Vagina (tissue), 2 donors: ENCODE results near the gene VASN. TPM values are rescaled to one million over a fixed set of nuclear protein-coding genes. Genes with fewer than 3 reads are reported as not detected.

ENCODE experiments used
- DNase-seq, 2 donors: peaks; one replicate each; pipeline ENCODE4 v3.0.0-alpha.2; 2017; ENCODE audit errors: extremely low spot score in 2 of 2
- H3K27ac ChIP-seq: fragments of 200-600 bp; sonication (generic); one replicate; pipeline ENCODE4 v1.5.1; 2019
- H3K27me3 ChIP-seq: fragments of 200-600 bp; sonication (generic); one replicate; pipeline ENCODE4 v1.5.1; 2019
- H3K36me3 ChIP-seq, 2 donors: fragments of 200-600 bp; sonication (generic); one replicate each; pipeline ENCODE4 v1.5.1; 2017 to 2019
- H3K4me1 ChIP-seq: fragments of 200-600 bp; sonication (generic); one replicate; pipeline ENCODE4 v1.5.1; 2019
- H3K4me3 ChIP-seq, 2 donors: fragments of 200-600 bp; sonication (generic); 1 replicate in 1 of 2; 2 replicates in 1 of 2; pipeline ENCODE4 v1.5.1; 2016 to 2019
- H3K9me3 ChIP-seq: fragments of 200-600 bp; sonication (generic); one replicate; pipeline ENCODE4 v1.5.1; 2019
- CTCF ChIP-seq, 3 experiments: fragments of 450-650 bp in 2 of 3; fragments of 200-600 bp in 1 of 3; sonication (generic) in 1 of 3; IDR thresholded peaks; one replicate each; pipeline ENCODE4 v1.5.1; 2017 to 2019; ENCODE audit warnings: antibody characterized with exemption in 3 of 3, mild to moderate bottlenecking in 2 of 3, moderate library complexity in 2 of 3
- POLR2A ChIP-seq, 2 donors: fragments of 450-650 bp; IDR thresholded peaks; one replicate each; pipeline ENCODE4 v1.6.1; 2017; ENCODE audit warnings: antibody characterized with exemption in 2 of 2, mild to moderate bottlenecking in 2 of 2, moderate library complexity in 2 of 2
- POLR2AphosphoS5 ChIP-seq, 2 donors: sonication (generic); formaldehyde crosslinking; IDR thresholded peaks; one replicate each; pipeline ENCODE4 v1.9.0; 2017; ENCODE audit warnings: antibody characterized with exemption in 2 of 2, mild to moderate bottlenecking in 2 of 2, low read depth in 1 of 2; ENCODE audit not compliant: insufficient read depth in 1 of 2
- intact Hi-C: fragments of 100-400 bp; cut with DNase I; formaldehyde crosslinking; loops from one replicate; pipeline ENCODE4 v1.15.1; 2023
- total RNA-seq: library from RNA; depleted of rRNA; stranded (reverse); fragments of >200 nt; gene quantifications from one replicate; pipeline ENCODE4 v1.2.3, GENCODE V29; 2016

Gene VASN
- total RNA-seq, 1 donor from 2014 or later, result 37.6 TPM

GRCh38 chr16:4409081-4409932 is 37.7 kb downstream of the VASN start:
- H3K27me3 ChIP-seq, result no peaks in the 10 kb centered on the region
- TF ChIP-seq POLR2A (IDR thresholded peaks at IDR 0.05) (no peak), CTCF (IDR thresholded peaks at IDR 0.05) (no peak), POLR2AphosphoS5 (IDR thresholded peaks at IDR 0.05; ENCODE audit: insufficient read depth in 1 of 2, low read depth in 1 of 2) (no peak)
- intact Hi-C loops, result no loop called here

GRCh38 chr16:4410335-4411075 is 38.9 kb downstream of the VASN start:
- DNase-seq, result no peak
- H3K27ac ChIP-seq, result no peak overlapping the region
- no peaks in the 10 kb centered on the region for H3K27me3 ChIP-seq
- TF ChIP-seq POLR2AphosphoS5 (IDR thresholded peaks at IDR 0.05; ENCODE audit: insufficient read depth in 1 of 2, low read depth in 1 of 2) (no peak), POLR2A (IDR thresholded peaks at IDR 0.05) (no peak), CTCF (IDR thresholded peaks at IDR 0.05) (no peak)
- H3K9me3 ChIP-seq, result no peaks in the 10 kb centered on the region
- H3K36me3 ChIP-seq, result peaks cover 0 to 29% of the 10 kb centered on the region in 2 donors
- intact Hi-C loops, result no loop called here
- no peak overlapping the region for H3K4me3 ChIP-seq
- peaks cover 18% of the 10 kb centered on the region for H3K4me1 ChIP-seq

More at GRCh38 chr16:4409081-4409932, 37.7 kb downstream of the VASN start:
- no peak overlapping the region for H3K4me3 ChIP-seq
- peaks cover 9% of the 10 kb centered on the region for H3K4me1 ChIP-seq
- peak in 1 of 2 donors; percentile 82 for DNase-seq
- H3K9me3 ChIP-seq, result no peaks in the 10 kb centered on the region
- H3K27ac ChIP-seq, result no peak overlapping the region
- H3K36me3 ChIP-seq, result peaks cover 0 to 34% of the 10 kb centered on the region in 2 donors

GRCh38 chr16:4411684-4412083 is 40.0 kb downstream of the VASN start:
- Histone ChIP-seq H3K36me3 (peaks cover 0 to 24% of the 10 kb centered on the region in 2 donors), H3K4me1 (peaks cover 20% of the 10 kb centered on the region), H3K27me3 (no peaks in the 10 kb centered on the region), H3K9me3 (no peaks in the 10 kb centered on the region), H3K27ac (no peak overlapping the region), H3K4me3 (no peak overlapping the region)
- DNase-seq, result no peak
- TF ChIP-seq POLR2AphosphoS5 (IDR thresholded peaks at IDR 0.05; ENCODE audit: insufficient read depth in 1 of 2, low read depth in 1 of 2) (no peak), CTCF (IDR thresholded peaks at IDR 0.05) (no peak), POLR2A (IDR thresholded peaks at IDR 0.05) (no peak)
- intact Hi-C loops, result no loop called here

- no peak for TF ChIP-seq POLR2AphosphoS5 (IDR thresholded peaks at IDR 0.05; ENCODE audit: insufficient read depth in 1 of 2, low read depth in 1 of 2)
- no peak for TF ChIP-seq CTCF (IDR thresholded peaks at IDR 0.05)
- no peak for TF ChIP-seq POLR2A (IDR thresholded peaks at IDR 0.05)
- Histone ChIP-seq H3K4me1 (peaks cover 25% of the 10 kb centered on the region), H3K4me3 (no peak overlapping the region), H3K27me3 (no peaks in the 10 kb centered on the region), H3K9me3 (no peaks in the 10 kb centered on the region), H3K36me3 (peaks cover 0 to 19% of the 10 kb centered on the region in 2 donors), H3K27ac (no peak overlapping the region)
- DNase-seq, result no peak
- intact Hi-C loops, result no loop called here
Observed at GRCh38 chr16:4412159-4412558, 40.5 kb downstream of the VASN start.
